Mucosa of descending colon (tissue), 3 donors: ENCODE measurements around the gene EBNA1BP2. TPM values are rescaled to one million over a fixed set of nuclear protein-coding genes. Genes with fewer than 3 reads are reported as not detected.

Source experiments
- ATAC-seq: fragments of 200-7000 bp; cut with Tn5 transposase; one replicate; pipeline ENCODE4 v1.9.1; 2020; ENCODE audit warnings: mild to moderate bottlenecking, moderate library complexity
- DNase-seq, 3 donors: peaks; one replicate each; pipeline ENCODE4 v3.0.0-alpha.2; 2020
- H3K36me3 ChIP-seq: fragments of 200-600 bp; one replicate; pipeline ENCODE4 v1.8.0; 2021; ENCODE audit warnings: low read depth, mild to moderate bottlenecking
- H3K4me1 ChIP-seq: fragments of 200-600 bp; one replicate; pipeline ENCODE4 v1.8.0; 2021; ENCODE audit warnings: low read depth, mild to moderate bottlenecking
- H3K4me3 ChIP-seq: fragments of 200-600 bp; one replicate; pipeline ENCODE4 v1.8.0; 2021; ENCODE audit warnings: mild to moderate bottlenecking
- H3K9me3 ChIP-seq: fragments of 200-600 bp; one replicate; pipeline ENCODE4 v1.8.0; 2021; ENCODE audit warnings: mild to moderate bottlenecking
- CTCF ChIP-seq: fragments of 200-600 bp; IDR thresholded peaks from one replicate; pipeline ENCODE4 v1.8.0; 2022; ENCODE audit warnings: antibody characterized with exemption, mild to moderate bottlenecking
- intact Hi-C, 2 donors: fragments of 100-400 bp; cut with DNase I in 1 of 2; cut with micrococcal nuclease in 1 of 2; formaldehyde crosslinking; loops; one replicate each; pipeline versions ENCODE4 v1.11.0 to v1.11.1; 2022; cut with DNase I, micrococcal nuclease
- long read RNA-seq, 2 donors: library from polyadenylated mRNA; unstranded; transcript quantifications; one replicate each; pipeline ENCODE4 v2.0.0, GENCODE V29; 2019 to 2021
- total RNA-seq, 3 donors: library from RNA; stranded (reverse); fragmentation: NEBNext Ultra II Directional in 2 of 3; extraction: Animal tissue kit (Norgen Biotek cat#: 25700) in 2 of 3; gene quantifications; one replicate each; pipeline versions ENCODE4 v1.2.1 to v1.2.4, GENCODE V29; 2021 to 2023
- donor health status: DM: no; HTN: no; CAD: no; lungs with moderate emphysema.
- donor health status: DM: no; HTN: no; CAD: no.
- donor health status: DM: no; HTN: yes; CAD: no.

EBNA1BP2 gene
- 10 to 100 TPM; 32.3 to 38.9 (median 34.9) TPM for total RNA-seq
- long read RNA-seq, donor 1, transcript EBNA1BP2-201 (9 exons, 1,322 nt): major isoform, 26 of 32 reads
- long read RNA-seq, donor 1, partial matches to known transcripts: 0 of 32 reads
- long read RNA-seq, donor 1, other reads (novel, unspliced or antisense): 5 of 32 reads
- long read RNA-seq, donor 2, transcript EBNA1BP2-201 (9 exons, 1,322 nt): major isoform, 52 of 60 reads
- long read RNA-seq, donor 2, partial matches to known transcripts: 4 of 60 reads
- long read RNA-seq, donor 2, other reads (novel, unspliced or antisense): 2 of 60 reads

GRCh38 chr1:43171876-43172526 is at the start of gene EBNA1BP2, which contains the start of gene CFAP57:
TSS of gene EBNA1BP2 (minus strand) at chr1:43172290. CDS start at chr1:43172118, 172 bp downstream.
TSS of gene CFAP57 (plus strand) at chr1:43172330. CDS start at chr1:43172754, 424 bp downstream.
- Histone ChIP-seq H3K36me3 (no peaks in the 10 kb centered on the region), H3K4me1 (peaks cover 6% of the 10 kb centered on the region), H3K9me3 (no peaks in the 10 kb centered on the region), H3K4me3 (peak within 1 kb of the TSS; percentile 64)
- no peak for TF ChIP-seq CTCF
- intact Hi-C loops: no loop called here
- ATAC-seq: peak; percentile 96
- DNase-seq: peak; percentile 92 to 95 (median 92)

- no peak for DNase-seq
- Histone ChIP-seq H3K36me3 (no peaks in the 10 kb centered on the region), H3K4me3 (no peak overlapping the region), H3K9me3 (no peaks in the 10 kb centered on the region), H3K4me1 (no peaks in the 10 kb centered on the region)
- intact Hi-C loops: loop anchor here in 1 of 2 donors (10.0 kb wide), 1 partner anchor 193 kb away; no protein-coding TSS in a partner anchor
- ATAC-seq: no peak
- no peak for TF ChIP-seq CTCF
Measured at GRCh38 chr1:43221797-43222196, 49.7 kb upstream of the EBNA1BP2 start.

GRCh38 chr1:43220905-43221778 is 49.1 kb upstream of the EBNA1BP2 start:
- Histone ChIP-seq H3K4me3 (no peak overlapping the region), H3K9me3 (no peaks in the 10 kb centered on the region), H3K4me1 (no peaks in the 10 kb centered on the region), H3K36me3 (no peaks in the 10 kb centered on the region)
- intact Hi-C loops: loop anchor here in 1 of 2 donors (10.0 kb wide), 1 partner anchor 194 kb away; no protein-coding TSS in a partner anchor
- DNase-seq (no peak), ATAC-seq (peak; percentile 64)
- no peak for TF ChIP-seq CTCF

- H3K36me3 ChIP-seq: no peaks in the 10 kb centered on the region
- H3K9me3 ChIP-seq: no peaks in the 10 kb centered on the region
- H3K4me3 ChIP-seq: no peak overlapping the region
- no peak for DNase-seq
- no peak for TF ChIP-seq CTCF
- H3K4me1 ChIP-seq: no peaks in the 10 kb centered on the region
- intact Hi-C loops: no loop called here
- no peak for ATAC-seq
Measured at GRCh38 chr1:43217747-43218146, 45.7 kb upstream of the EBNA1BP2 start.
